Measurements from ENCODE around the gene MMS22L. TPM values are rescaled to one million over a fixed set of nuclear protein-coding genes. Genes with fewer than 3 reads are reported as not detected.

The MMS22L gene
- 11.4 and 24.3 TPM in 2 replicates for total RNA-seq

DNA sequence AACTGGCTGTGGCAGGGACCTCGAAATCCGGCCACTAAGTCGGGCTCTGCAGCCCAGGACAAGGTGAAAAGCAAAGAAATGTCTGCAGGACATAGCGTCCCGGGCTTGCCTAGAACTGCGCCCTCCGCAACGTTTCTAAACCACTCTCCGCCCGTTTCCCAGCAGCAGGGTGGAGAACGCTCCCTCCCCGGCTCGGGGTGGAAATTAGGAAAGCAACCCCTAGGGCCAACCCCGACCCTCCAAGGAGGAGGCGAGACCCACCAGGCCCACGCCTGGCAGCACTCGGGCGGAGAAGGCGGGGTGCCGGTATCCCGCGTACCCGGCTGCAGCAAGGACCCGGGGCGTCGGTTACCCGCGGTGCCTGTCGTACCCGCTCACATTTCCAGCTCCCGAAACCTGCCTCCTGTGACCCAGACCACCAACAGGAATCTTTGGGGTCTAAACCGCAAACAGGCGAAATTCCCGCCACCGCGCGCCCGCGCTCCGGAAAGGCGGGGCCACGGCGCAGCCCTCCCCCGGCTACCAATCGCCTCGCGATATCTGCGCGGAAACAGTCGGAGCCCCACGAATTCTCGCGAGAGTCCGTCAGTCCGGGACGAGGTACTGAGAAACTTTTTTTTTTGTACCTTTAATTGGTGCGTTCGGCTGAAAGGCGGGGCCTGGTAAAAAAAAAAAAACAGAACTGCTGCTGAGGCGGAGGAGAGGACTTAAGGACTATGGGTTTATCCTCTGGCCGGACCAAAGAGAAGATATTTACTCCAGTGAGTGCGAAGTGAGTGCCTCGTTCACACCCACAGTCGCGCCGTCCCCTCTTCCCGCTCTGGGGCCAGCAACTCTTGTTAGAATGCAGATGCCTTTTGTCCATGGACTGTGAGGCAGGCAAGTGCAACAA lies at the start of gene MMS22L:
MMS22L (minus strand) TSS at position 491 of the 892 bp plus-strand sequence. CDS start 739 bp downstream, outside the sequence.

